Keratinocyte (primary cell): Measurements from ENCODE around the gene ZNF134. TPM values are rescaled to one million over a fixed set of nuclear protein-coding genes. Genes with fewer than 3 reads are reported as not detected.

ENCODE experiments used
- DNase-seq: peaks from one replicate; pipeline ENCODE4 v3.0.0-alpha.2; 2011; ENCODE audit warnings: low read depth, missing footprints, low spot score
- FAIRE-seq: peaks from 2 replicates; lab custom pipeline; 2011; peaks lifted over from hg19 to GRCh38; lab: Jason Lieb, UNC
- H2AFZ ChIP-seq: 2 replicates; pipeline ENCODE4 v1.6.0; 2012; ENCODE audit warnings: low read length, control low read depth, inconsistent platforms; ENCODE audit not compliant: control insufficient read depth
- H3K27ac ChIP-seq: 2 replicates; pipeline ENCODE4 v1.5.1; 2011; ENCODE audit warnings: low read length; ENCODE audit not compliant: control insufficient read depth, insufficient read depth
- H3K27me3 ChIP-seq: 3 replicates; pipeline ENCODE4 v1.6.0; 2011; ENCODE audit warnings: low read length; ENCODE audit not compliant: control insufficient read depth, insufficient read depth; ENCODE audit errors: extremely low read depth
- H3K36me3 ChIP-seq, 2 experiments: 2 replicates in 1 of 2; 3 replicates in 1 of 2; pipeline ENCODE4 v1.5.1; 2011; ENCODE audit warnings: low read length in 2 of 2, mild to moderate bottlenecking in 1 of 2; ENCODE audit not compliant: control insufficient read depth in 2 of 2, insufficient read depth in 2 of 2; ENCODE audit errors: extremely low read depth in 1 of 2
- H3K4me1 ChIP-seq: 3 replicates; pipeline ENCODE4 v1.5.1; 2011; ENCODE audit warnings: low read length; ENCODE audit not compliant: control insufficient read depth, insufficient read depth; ENCODE audit errors: extremely low read depth
- H3K4me2 ChIP-seq: 3 replicates; pipeline ENCODE4 v1.6.0; 2011; ENCODE audit warnings: low read depth, low read length; ENCODE audit not compliant: control insufficient read depth, insufficient read depth; ENCODE audit errors: extremely low read depth
- H3K4me3 ChIP-seq, 3 experiments: fragments of 200-600 bp in 1 of 3; sonication (generic) in 1 of 3; 2 replicates in 2 of 3; 3 replicates in 1 of 3; pipeline ENCODE4 v1.5.1; 2011 to 2016; ENCODE audit warnings: low read length in 3 of 3, mild to moderate bottlenecking in 3 of 3, control low read depth in 2 of 3, inconsistent platforms in 1 of 3, low read depth in 1 of 3, mixed read lengths in 1 of 3, mixed run types in 1 of 3, moderate library complexity in 1 of 3; ENCODE audit not compliant: control insufficient read depth in 2 of 3, insufficient read depth in 2 of 3; ENCODE audit errors: extremely low read depth in 1 of 3
- H3K79me2 ChIP-seq: 2 replicates; pipeline ENCODE4 v1.6.0; 2012; ENCODE audit warnings: low read length; ENCODE audit not compliant: control insufficient read depth, insufficient read depth
- H3K9ac ChIP-seq: 3 replicates; pipeline ENCODE4 v1.6.0; 2011; ENCODE audit warnings: low read length; ENCODE audit not compliant: control insufficient read depth, insufficient read depth; ENCODE audit errors: extremely low read depth
- H3K9me1 ChIP-seq: 3 replicates; pipeline ENCODE4 v1.6.0; 2011; ENCODE audit warnings: low read length; ENCODE audit not compliant: control insufficient read depth, insufficient read depth; ENCODE audit errors: extremely low read depth
- H3K9me3 ChIP-seq: 2 replicates; pipeline ENCODE4 v1.5.1; 2012; ENCODE audit warnings: low read depth, low read length; ENCODE audit not compliant: control insufficient read depth
- H4K20me1 ChIP-seq: 3 replicates; pipeline ENCODE4 v1.6.0; 2011; ENCODE audit warnings: low read length; ENCODE audit not compliant: control insufficient read depth, insufficient read depth; ENCODE audit errors: extremely low read depth
- CTCF ChIP-seq, 3 experiments: IDR thresholded peaks in 1 of 3; conservative IDR thresholded peaks in 1 of 3; optimal IDR thresholded peaks in 1 of 3; 2 replicates in 2 of 3; 3 replicates in 1 of 3; pipeline versions ENCODE3 to v1.5.1; 2011; ENCODE audit warnings: low read length in 3 of 3, mild to moderate bottlenecking in 3 of 3, moderate library complexity in 2 of 3, control low read depth in 1 of 3, inconsistent platforms in 1 of 3; ENCODE audit not compliant: insufficient read depth in 2 of 3; ENCODE audit errors: extremely low read depth in 1 of 3
- EZH2 ChIP-seq: IDR thresholded peaks from one replicate; pipeline ENCODE4 v1.6.1; 2012; ENCODE audit warnings: inconsistent platforms, mild to moderate bottlenecking, low read length, moderate library complexity
- dilution Hi-C: fragments of 300-500 bp; cut with MboI; formaldehyde crosslinking; loops from one replicate; pipeline ENCODE4 v1.7.0; 2020; ENCODE audit warnings: low sequenced_read_pairs; ENCODE audit not compliant: extremely low pct_ligation_motif_present
- polyA plus RNA-seq, 5 experiments: library from polyadenylated mRNA; depleted of rRNA in 3 of 5; stranded (reverse) in 3 of 5; stranded (forward) in 1 of 5; unstranded in 1 of 5; fragments of >200 nt; gene quantifications; 1 replicate in 1 of 5; 2 replicates in 3 of 5; 3 replicates in 1 of 5; pipeline versions ENCODE4 v1.2.1 to v1.2.3, GENCODE V29; 2011 to 2012; ENCODE audit warnings: missing spikeins in 2 of 5, low read depth in 1 of 5, low replicate concordance in 1 of 5

The ZNF134 gene
- polyA plus RNA-seq, 1 donor (not counting 4 experiments of a cell fraction or from before 2014, with no cell fraction given), result 10.7 TPM

- Histone ChIP-seq H3K27me3 (no peaks in the 10 kb centered on the region), H4K20me1 (no peaks in the 10 kb centered on the region), H3K9me1 (no peaks in the 10 kb centered on the region), H3K4me3 (no peak overlapping the region), H3K4me2 (no peak overlapping the region), H3K4me1 (no peaks in the 10 kb centered on the region), H3K36me3 (peaks cover 50 to 77% of the 10 kb centered on the region in 2 experiments), H3K79me2 (peaks cover 76% of the 10 kb centered on the region), H3K27ac (no peak overlapping the region), H3K9ac (no peak overlapping the region), H3K9me3 (peaks cover 65% of the 10 kb centered on the region), H2AFZ (no peak overlapping the region)
- dilution Hi-C loops, result no loop called here
- DNase-seq (no peak), FAIRE-seq (no peak)
- TF ChIP-seq EZH2 (no peak), CTCF (optimal IDR thresholded peaks at IDR 0.05 in 1 of 3, IDR thresholded peaks at IDR 0.05 in 1 of 3, conservative IDR thresholded peaks at IDR 0.05 in 1 of 3; ENCODE audit: extremely low read depth in 1 of 3, insufficient read depth in 2 of 3, low read length in 3 of 3) (no peak)
These were observed 6.8 kb downstream of the ZNF134 start for GRCh38 chr19:57620673-57621348.

DNA sequence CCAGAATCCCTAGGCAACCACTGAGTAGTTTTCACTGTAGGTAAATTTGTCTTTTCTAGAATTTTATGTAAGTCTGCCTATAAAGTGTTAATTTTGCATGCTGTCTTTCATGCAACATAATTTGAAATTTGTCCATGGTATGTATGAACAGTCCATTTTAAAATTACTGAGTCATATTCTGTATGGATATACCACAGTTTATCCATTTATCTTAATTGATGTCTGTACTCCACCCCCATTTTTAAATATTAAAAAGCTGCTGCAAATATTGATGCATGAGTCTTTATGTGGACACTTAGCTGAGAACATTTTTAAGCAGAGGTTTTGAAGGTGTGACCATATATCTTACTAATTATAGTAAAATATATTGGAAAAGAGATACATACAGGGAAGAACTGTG, 9.0 kb downstream of the ZNF134 start:
- no peak overlapping the region for H3K9ac ChIP-seq
- H3K36me3 ChIP-seq, result peaks cover 42 to 55% of the 10 kb centered on the region in 2 experiments
- no peaks in the 10 kb centered on the region for H3K4me1 ChIP-seq
- no peak overlapping the region for H3K4me2 ChIP-seq
- DNase-seq (no peak), FAIRE-seq (no peak)
- H3K27me3 ChIP-seq, result no peaks in the 10 kb centered on the region
- H2AFZ ChIP-seq, result no peak overlapping the region
- dilution Hi-C loops, result no loop called here
- H3K9me1 ChIP-seq, result no peaks in the 10 kb centered on the region
- H3K4me3 ChIP-seq, result no peak overlapping the region
- TF ChIP-seq EZH2 (no peak), CTCF (optimal IDR thresholded peaks at IDR 0.05 in 1 of 3, IDR thresholded peaks at IDR 0.05 in 1 of 3, conservative IDR thresholded peaks at IDR 0.05 in 1 of 3; ENCODE audit: extremely low read depth in 1 of 3, insufficient read depth in 2 of 3, low read length in 3 of 3) (no peak)
- no peaks in the 10 kb centered on the region for H4K20me1 ChIP-seq
- no peak overlapping the region for H3K27ac ChIP-seq
- peaks cover 47% of the 10 kb centered on the region for H3K9me3 ChIP-seq
- H3K79me2 ChIP-seq, result peaks cover 53% of the 10 kb centered on the region
